Measurements from ENCODE around the gene RUBCN.
A peak's percentile ranks its signal among the peaks of the same experiment; 100 is the strongest.
"Not testable (repeated sequence)": the region's sequence is repeated elsewhere in the genome, so short reads cannot be mapped to it uniquely, and the experiment has no call there.

Gene RUBCN

GRCh38 chr3:197733042-197733441 is 3.7 kb downstream of the RUBCN start:
- DNase-seq, result no peak

GRCh38 chr3:197731483-197731882 is 5.2 kb downstream of the RUBCN start:
- DNase-seq, result not testable (repeated sequence)

GRCh38 chr3:197730770-197731169 is 5.9 kb downstream of the RUBCN start:
- DNase-seq, result peak; percentile 58

- peak; percentile 88 for DNase-seq
Observed at GRCh38 chr3:197730200-197730599, 6.5 kb downstream of the RUBCN start.

GRCh38 chr3:197728487-197728886 is 8.2 kb downstream of the RUBCN start:
- no peak for DNase-seq

- not testable (repeated sequence) for DNase-seq
Observed at GRCh38 chr3:197727878-197728277, 8.8 kb downstream of the RUBCN start.

- DNase-seq, result no peak
Observed at GRCh38 chr3:197722734-197723133, 14.0 kb downstream of the RUBCN start.

- DNase-seq, result no peak
Observed at GRCh38 chr3:197720694-197721093, 16.0 kb downstream of the RUBCN start.

- DNase-seq, result no peak
Observed at GRCh38 chr3:197718891-197719290, 17.8 kb downstream of the RUBCN start.

- DNase-seq, result no peak
Observed at GRCh38 chr3:197714251-197714650, 22.5 kb downstream of the RUBCN start.

- no peak for DNase-seq
Observed at GRCh38 chr3:197713477-197713822, 23.3 kb downstream of the RUBCN start.

GRCh38 chr3:197711973-197712707 is 24.6 kb downstream of the RUBCN start:
- peak; percentile 60 for DNase-seq

GRCh38 chr3:197710965-197711364 is 25.7 kb downstream of the RUBCN start:
- DNase-seq, result not testable (repeated sequence)

GRCh38 chr3:197709135-197709534 is 27.6 kb downstream of the RUBCN start:
- no peak for DNase-seq

- DNase-seq, result no peak
Observed at GRCh38 chr3:197706658-197707057, 30.0 kb downstream of the RUBCN start.

GRCh38 chr3:197701841-197702240 is 34.9 kb downstream of the RUBCN start:
- no peak for DNase-seq

GRCh38 chr3:197700095-197700494 is 36.6 kb downstream of the RUBCN start:
- no peak for DNase-seq

GRCh38 chr3:197697355-197697754 is 39.3 kb downstream of the RUBCN start:
- no peak for DNase-seq

- DNase-seq, result no peak
Observed at GRCh38 chr3:197694251-197694650, 42.5 kb downstream of the RUBCN start.

GRCh38 chr3:197692641-197693040 is 44.1 kb downstream of the RUBCN start:
- no peak for DNase-seq

GRCh38 chr3:197690754-197691153 is 46.0 kb downstream of the RUBCN start:
- no peak for DNase-seq

GRCh38 chr3:197687570-197687969 is 49.1 kb downstream of the RUBCN start:
- DNase-seq, result no peak

GRCh38 chr3:197686899-197687298 is 49.8 kb downstream of the RUBCN start:
- DNase-seq, result no peak

GRCh38 chr3:197685546-197685945 is 51.2 kb downstream of the RUBCN start:
- DNase-seq, result no peak

GRCh38 chr3:197683191-197683590 is 53.5 kb downstream of the RUBCN start:
- DNase-seq, result no peak

Measured in NCI-H2171 (cell line).